K562 (cell line): ENCODE data around the gene INSR. TPM values are rescaled to one million over a fixed set of nuclear protein-coding genes. Genes with fewer than 3 reads are reported as not detected.

Source experiments
- ATAC-seq: fragments of 200-7000 bp; cut with Tn5 transposase; 3 replicates; pipeline ENCODE4 v1.9.1; 2020; ENCODE audit warnings: moderate library complexity
- BruUV-seq: library from RNA; stranded (reverse); fragments of 400-500 nt; replicated peaks from 2 replicates; lab custom pipeline; 2021; lab: Mats Ljungman, UMichigan
- CTCF ChIA-PET: fragments of 300-600 bp; formaldehyde crosslinking; extraction: SDS; loops from one replicate; lab custom pipeline; 2021; ENCODE audit warnings: low intra/inter-chr PET ratio; lab: Yijun Ruan, JAX
- POLR2A ChIA-PET: fragments of 300-600, 350-650 bp; sonication (Branson Sonifier 250); formaldehyde crosslinking; extraction: SDS; loops from one replicate; lab custom pipeline; 2021; ENCODE audit warnings: antibody characterized with exemption, inconsistent platforms; lab: Yijun Ruan, JAX
- DNase-seq, 4 experiments: peaks; one replicate each; pipeline versions ENCODE4 v3.0.0 to v3.0.0-alpha.2; 2011 to 2018; ENCODE audit warnings: low spot score in 3 of 4, mixed read lengths in 3 of 4; ENCODE audit errors: extremely low read depth in 1 of 4
- FAIRE-seq: peaks from 2 replicates; lab custom pipeline; 2011; peaks lifted over from hg19 to GRCh38; lab: Jason Lieb, UNC
- H2AFZ ChIP-seq: 2 replicates; pipeline ENCODE4 v1.6.0; 2011; ENCODE audit warnings: low read depth, low read length, control low read depth, inconsistent platforms
- H3K27ac ChIP-seq: fragments of 200-600 bp; 3 replicates; pipeline ENCODE4 v1.8.0; 2011; ENCODE audit warnings: low read depth, mild to moderate bottlenecking, control low read depth, inconsistent platforms, low read length, moderate library complexity, mixed read lengths; ENCODE audit errors: extremely low read depth
- H3K27me3 ChIP-seq, 2 experiments: fragments of 300-600 bp in 1 of 2; 2 replicates in 1 of 2; 3 replicates in 1 of 2; pipeline versions ENCODE4 v1.6.0 to v1.8.0; 2011; ENCODE audit warnings: inconsistent platforms in 2 of 2, low read length in 2 of 2, mild to moderate bottlenecking in 1 of 2, mixed read lengths in 1 of 2, moderate library complexity in 1 of 2; ENCODE audit not compliant: control insufficient read depth in 2 of 2, insufficient read depth in 2 of 2
- H3K36me3 ChIP-seq: fragments of 300-600 bp; 3 replicates; pipeline ENCODE4 v1.8.0; 2011; ENCODE audit warnings: mild to moderate bottlenecking, low read length, inconsistent platforms; ENCODE audit not compliant: control insufficient read depth, insufficient read depth
- H3K4me1 ChIP-seq, 2 experiments: fragments of 200-600 bp in 1 of 2; replicated peaks in 1 of 2; 2 replicates in 1 of 2; 3 replicates in 1 of 2; pipeline versions ENCODE4 v1.5.1 to v1.8.0; 2011; ENCODE audit warnings: inconsistent platforms in 2 of 2, low read length in 2 of 2, mild to moderate bottlenecking in 1 of 2, mixed read lengths in 1 of 2, moderate library complexity in 1 of 2; ENCODE audit not compliant: control insufficient read depth in 2 of 2, insufficient read depth in 2 of 2
- H3K4me2 ChIP-seq: 2 replicates; pipeline ENCODE4 v1.6.1; 2011; ENCODE audit warnings: low read length, control low read depth, inconsistent platforms, mixed read lengths; ENCODE audit not compliant: insufficient read depth
- H3K4me3 ChIP-seq: fragments of 200-600 bp; sonication (generic), shearing (Covaris generic); 2 replicates; pipeline ENCODE4 v1.5.1; 2016; ENCODE audit warnings: control low read depth, inconsistent platforms
- H3K79me2 ChIP-seq: fragments of 200-600 bp; 3 replicates; pipeline ENCODE4 v1.8.0; 2011; ENCODE audit warnings: low read length, inconsistent platforms; ENCODE audit not compliant: control insufficient read depth, insufficient read depth
- H3K9ac ChIP-seq, 2 experiments: 2 replicates each; pipeline versions ENCODE4 v1.6.0 to v1.6.1; 2011; ENCODE audit warnings: low read depth in 2 of 2, low read length in 2 of 2, control low read depth in 1 of 2, inconsistent platforms in 1 of 2, mild to moderate bottlenecking in 1 of 2, mixed read lengths in 1 of 2; ENCODE audit not compliant: insufficient read depth in 1 of 2
- H3K9me1 ChIP-seq: one replicate; pipeline ENCODE4 v1.6.0; 2011; ENCODE audit warnings: inconsistent platforms, mild to moderate bottlenecking, low read length, moderate library complexity; ENCODE audit not compliant: control insufficient read depth, insufficient read depth
- H3K9me3 ChIP-seq: replicated peaks from 2 replicates; pipeline ENCODE4 v1.5.1; 2011; ENCODE audit warnings: low read depth, low read length, inconsistent platforms; ENCODE audit not compliant: control insufficient read depth, insufficient read depth
- H4K20me1 ChIP-seq: replicated peaks from 2 replicates; pipeline ENCODE4 v1.6.1; 2011; ENCODE audit warnings: low read length, inconsistent platforms, mixed read lengths; ENCODE audit not compliant: control insufficient read depth, insufficient read depth
- CEBPG ChIP-seq, 3 experiments: fragments of 200-800 bp in 1 of 3; sonication (Bioruptor generic) in 1 of 3; sonication (generic) in 1 of 3; formaldehyde crosslinking in 1 of 3; IDR thresholded peaks in 2 of 3; conservative IDR thresholded peaks in 1 of 3; 2 replicates each; pipeline versions ENCODE4 v1.6.1 to v1.8.0; 2016 to 2022; ENCODE audit warnings: missing compliant biosample characterization in 2 of 3, missing genetic modification characterization in 2 of 3, mild to moderate bottlenecking in 1 of 3, missing genetic modification reagents in 1 of 3
- JUND ChIP-seq, 2 experiments: IDR thresholded peaks; 2 replicates in 1 of 2; 3 replicates in 1 of 2; pipeline ENCODE4 v1.6.1; 2011; ENCODE audit warnings: borderline replicate concordance in 2 of 2, low read depth in 2 of 2, low read length in 2 of 2, improper control_type of control experiment in 1 of 2, missing biosample characterization in 1 of 2, missing genetic modification characterization in 1 of 2, missing genetic modification reagents in 1 of 2
- NR4A1 ChIP-seq, 2 experiments: fragments of 250-450 bp in 1 of 2; fragments of 450-650 bp in 1 of 2; sonication (Bioruptor Pico) in 1 of 2; IDR thresholded peaks; 2 replicates each; pipeline versions ENCODE4 v1.4.0 to v1.6.1; 2016 to 2020; ENCODE audit warnings: mild to moderate bottlenecking in 2 of 2, missing compliant biosample characterization in 1 of 2, missing genetic modification characterization in 1 of 2, moderate library complexity in 1 of 2
- TGIF2 ChIP-seq: sonication (generic); formaldehyde crosslinking; IDR thresholded peaks from 2 replicates; pipeline ENCODE4 v1.8.1; 2022; ENCODE audit warnings: mild to moderate bottlenecking, missing genetic modification reagents, moderate library complexity
- ZNF561 ChIP-seq: fragments of 450-650 bp; formaldehyde crosslinking; conservative IDR thresholded peaks from 2 replicates; pipeline ENCODE4 v1.4.0; 2020; ENCODE audit warnings: mild to moderate bottlenecking, moderate library complexity
- WGBS: fragments of 100-300 bp; shearing (Covaris generic); methylation state at CpG from one replicate; pipeline ENCODE4 v1.1.6; 2016; ENCODE audit warnings: low coverage, mixed read lengths; ENCODE audit not compliant: insufficient coverage; ENCODE audit errors: missing lambda C conversion rate; 5-methylcytosine and 5-hydroxymethylcytosine counted together
- in situ Hi-C: fragments of 300-500 bp; cut with MboI; formaldehyde crosslinking; loops from 4 replicates; pipeline ENCODE4 v1.15.0; 2018; ENCODE audit warnings: inconsistent platforms, mixed read lengths
- intact Hi-C: fragments of 100-400 bp; cut with micrococcal nuclease; formaldehyde crosslinking; loops from 2 replicates; pipeline ENCODE4 v1.14.2; 2022
- polyA plus RNA-seq, 8 experiments: library from polyadenylated mRNA; depleted of rRNA in 4 of 8; stranded (reverse) in 5 of 8; unstranded in 3 of 8; fragments of >200 nt; fragmentation: Nextera tagmentation in 2 of 8; fragmentation: Illumina TruSeq in 1 of 8; extraction: Ambion mirVana in 2 of 8; extraction: Trizol in 1 of 8; gene quantifications; 2 replicates each; pipeline versions ENCODE4 v1.2.1 to v1.2.3, GENCODE V29; 2011 to 2014; ENCODE audit warnings: inconsistent platforms in 1 of 8, missing spikeins in 1 of 8
- total RNA-seq, 7 experiments: library from RNA; depleted of rRNA in 6 of 7; stranded (reverse); fragments of >200 nt in 6 of 7; fragmentation: Illumina TruSeq in 2 of 7; extraction: Trizol in 2 of 7; gene quantifications; 2 replicates each; pipeline versions ENCODE4 v1.2.1 to v1.2.3, GENCODE V29; 2011 to 2021; ENCODE audit warnings: low replicate concordance in 1 of 7
- TF ChIP-seq, protein P1 (sequence below): sonication (generic); formaldehyde crosslinking; IDR thresholded peaks from 2 replicates; pipeline ENCODE4 v1.9.0; 2022; ENCODE audit warnings: mild to moderate bottlenecking, missing genetic modification reagents

Gene INSR
- total and polyA plus RNA-seq, 9 of the 15 experiments (the other 6 are each of a cell fraction or from before 2014, with no cell fraction given): 0.04 to 0.88 (median 0.41) TPM

DNA sequence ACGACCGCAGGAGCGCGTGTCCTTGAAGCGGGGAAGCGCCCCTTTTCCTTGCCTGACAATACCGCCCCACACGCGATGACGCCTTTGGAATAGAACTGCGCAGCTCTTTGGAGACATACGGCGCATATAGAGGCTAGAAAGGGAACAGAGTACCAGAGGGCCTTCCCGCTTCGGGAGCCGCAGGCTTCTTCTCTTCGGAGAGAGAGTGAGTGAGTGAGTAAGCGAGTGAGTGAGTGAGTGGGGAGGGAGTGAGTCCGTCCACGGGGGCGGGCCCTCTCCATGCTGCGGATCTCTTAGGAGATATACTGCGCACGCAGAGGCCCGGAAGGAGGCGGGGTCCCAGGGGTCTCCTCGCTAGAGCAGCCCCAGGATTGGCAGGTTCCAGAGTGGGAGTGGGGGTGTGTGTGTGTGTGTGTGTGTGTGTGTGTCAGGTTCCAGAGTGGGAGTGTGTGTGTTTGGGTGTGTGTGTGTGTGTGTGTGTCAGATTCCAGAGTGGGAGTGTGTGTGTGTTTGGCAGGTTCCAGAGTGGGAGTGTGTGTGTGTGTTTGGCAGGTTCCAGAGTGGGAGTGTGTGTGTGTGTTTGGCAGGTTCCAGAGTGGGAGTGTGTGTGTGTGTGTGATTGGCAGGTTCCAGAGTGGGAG, 97.0 kb downstream of the INSR start (continued):
- TF ChIP-seq, protein P1, sequence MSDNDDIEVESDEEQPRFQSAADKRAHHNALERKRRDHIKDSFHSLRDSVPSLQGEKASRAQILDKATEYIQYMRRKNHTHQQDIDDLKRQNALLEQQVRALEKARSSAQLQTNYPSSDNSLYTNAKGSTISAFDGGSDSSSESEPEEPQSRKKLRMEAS (CRISPR knock-in tag): peak; percentile 41; the same call in 1 of the 2 replicates
- no peak for TF ChIP-seq TGIF2
- peak; percentile 49; the same call in 1 of the 2 replicates for TF ChIP-seq JUND (IDR thresholded peaks at IDR 0.05; ENCODE audit: borderline replicate concordance, low read depth, low read length)
- TF ChIP-seq JUND (tag; IDR thresholded peaks at IDR 0.05; ENCODE audit: borderline replicate concordance, low read depth, low read length): no peak; the same call in 2 of the 3 replicates

DNA sequence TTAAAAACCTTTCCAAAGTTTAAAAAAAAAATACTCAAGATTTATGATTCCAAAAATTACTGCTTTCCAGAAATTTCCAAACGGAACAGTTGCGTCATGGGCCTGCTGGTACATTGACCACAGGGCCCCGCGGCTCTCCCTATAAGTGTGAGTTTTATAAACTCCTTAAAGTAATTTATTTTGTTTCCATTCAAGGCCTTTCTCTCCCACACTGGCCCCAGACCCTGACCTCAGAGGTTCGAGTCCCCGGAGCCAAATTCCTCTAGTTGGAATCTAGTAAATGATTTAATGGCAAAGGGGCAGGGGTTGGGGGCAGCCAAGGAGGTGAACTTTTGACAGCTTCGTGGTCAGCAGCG, 97.5 kb downstream of the INSR start:
- peak overlapping the region; percentile 93 for H3K4me2 ChIP-seq
- H3K9ac ChIP-seq: 0 out of 4 replicates have a peak overlapping the region, but pooled peaks of 1 of the 2 experiments have one; percentile 31
- intact Hi-C loops: no loop called here
- H3K36me3 ChIP-seq: no peaks in the 10 kb centered on the region
- peaks cover 2 to 19% of the 10 kb centered on the region in 2 experiments; a peak in 4 of 5 replicates for H3K4me1 ChIP-seq
- ATAC-seq (no peak), DNase-seq (no peak), FAIRE-seq (no peak)
- H3K9me3 ChIP-seq: no peaks in the 10 kb centered on the region
- 0 out of 2 replicates have a peak, but pooled peaks cover 4% of the 10 kb centered on the region for H4K20me1 ChIP-seq
- POLR2A ChIA-PET: interaction anchor here (0.7 kb wide), 1 partner anchor 169 kb away, joined by 3 read pairs; no protein-coding TSS in a partner anchor
- TF ChIP-seq NR4A1 (CRISPR knock-in tag; IDR thresholded peaks at IDR 0.05): no peak
- 0 out of 2 replicates have a peak, but pooled peaks have one; percentile 22 for TF ChIP-seq NR4A1 (tag; IDR thresholded peaks at IDR 0.05)
- no peak for TF ChIP-seq ZNF561 (CRISPR knock-in tag)
- TF ChIP-seq CEBPG (CRISPR knock-in tag; IDR thresholded peaks at IDR 0.05): no peak
- TF ChIP-seq CEBPG (tag; conservative IDR thresholded peaks at IDR 0.05 in 1 of 2, IDR thresholded peaks at IDR 0.05 in 1 of 2): peak in 1 of 2 experiments; percentile 37; a peak in 1 of 4 replicates
- TF ChIP-seq, all 486 proteins: peak for 2
- H3K4me3 ChIP-seq: peak overlapping the region; percentile 40; the same call in 1 of the 2 replicates
- peaks cover 4% of the 10 kb centered on the region for H3K9me1 ChIP-seq
- BruUV-seq: no TSS peak
- CTCF ChIA-PET: no interaction called here
- no peaks in the 10 kb centered on the region for H3K79me2 ChIP-seq
- H3K27me3 ChIP-seq: peaks cover 2 to 20% of the 10 kb centered on the region in 2 experiments; a peak in 4 of 5 replicates
- WGBS: 34% methylated on average over 6 of the region's 8 CpGs
- peak overlapping the region; percentile 98 for H2AFZ ChIP-seq
- in situ Hi-C loops: no loop called here
- H3K27ac ChIP-seq: no peak overlapping the region
